ENCODE results near the gene CMTR1.
A peak's percentile ranks its signal among the peaks of the same experiment; 100 is the strongest.
"Not testable (repeated sequence)": the region's sequence is repeated elsewhere in the genome, so short reads cannot be mapped to it uniquely, and the experiment has no call there.

CMTR1 gene

DNA sequence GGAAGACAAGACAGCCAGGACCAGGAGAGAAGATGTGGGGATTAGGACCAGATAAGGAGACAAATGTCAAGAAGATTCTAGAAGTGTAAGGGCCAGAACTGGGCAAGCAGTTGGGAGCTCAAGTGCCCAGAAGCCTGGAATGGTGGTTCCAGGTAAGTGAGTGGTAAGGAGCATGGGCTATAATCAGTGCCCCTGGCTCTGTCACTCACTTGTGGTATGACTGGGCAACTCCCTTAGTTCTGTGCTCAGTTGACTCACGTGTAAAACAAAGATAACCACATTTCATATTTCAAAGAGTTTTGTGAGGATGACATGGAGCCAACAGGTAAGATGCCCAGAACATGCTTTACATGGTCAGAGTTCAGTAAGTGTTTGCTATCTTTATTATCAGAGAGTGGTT lies 55.5 kb downstream of the CMTR1 start:
- no peak for DNase-seq (ENCODE audit: low read depth)

DNA sequence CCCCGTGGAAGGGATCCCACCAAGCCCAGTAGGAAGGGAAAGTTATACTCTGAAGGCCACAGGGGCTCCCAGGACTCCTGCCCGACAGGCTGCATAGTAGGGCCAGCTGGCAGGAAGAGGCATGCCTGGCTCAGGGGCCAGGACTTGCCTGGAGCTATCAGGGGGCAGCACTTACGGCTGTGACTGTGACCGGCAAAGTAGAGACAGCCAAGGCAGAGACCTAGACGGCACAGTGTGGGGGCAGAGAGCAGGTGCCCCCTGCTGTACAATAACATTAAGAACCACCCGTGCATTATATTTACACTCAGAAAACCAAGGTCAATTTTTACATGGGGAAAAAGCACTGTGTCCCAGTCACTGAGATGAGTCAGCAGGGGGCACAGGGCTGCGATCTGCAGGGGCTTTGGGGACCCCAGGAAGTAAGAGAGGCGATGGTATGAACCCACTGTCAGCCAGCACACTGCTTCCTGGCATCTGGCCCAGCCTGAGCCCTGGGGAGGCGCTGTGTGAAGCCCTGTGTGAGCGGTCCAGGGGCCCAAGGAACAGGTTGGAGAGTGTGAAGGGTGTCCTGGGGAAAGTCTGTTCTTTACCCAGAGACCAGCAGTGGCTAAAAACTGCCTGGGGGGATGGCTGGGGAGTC lies 56.8 kb downstream of the CMTR1 start:
- no peak for DNase-seq (ENCODE audit: low read depth)
- no peak overlapping the region for H3K4me3 ChIP-seq (ENCODE audit: low read depth, low read length)

More for the DNA sequence above, 55.5 kb downstream of the CMTR1 start:
- no peak overlapping the region for H3K4me3 ChIP-seq (ENCODE audit: low read depth, low read length)

DNA sequence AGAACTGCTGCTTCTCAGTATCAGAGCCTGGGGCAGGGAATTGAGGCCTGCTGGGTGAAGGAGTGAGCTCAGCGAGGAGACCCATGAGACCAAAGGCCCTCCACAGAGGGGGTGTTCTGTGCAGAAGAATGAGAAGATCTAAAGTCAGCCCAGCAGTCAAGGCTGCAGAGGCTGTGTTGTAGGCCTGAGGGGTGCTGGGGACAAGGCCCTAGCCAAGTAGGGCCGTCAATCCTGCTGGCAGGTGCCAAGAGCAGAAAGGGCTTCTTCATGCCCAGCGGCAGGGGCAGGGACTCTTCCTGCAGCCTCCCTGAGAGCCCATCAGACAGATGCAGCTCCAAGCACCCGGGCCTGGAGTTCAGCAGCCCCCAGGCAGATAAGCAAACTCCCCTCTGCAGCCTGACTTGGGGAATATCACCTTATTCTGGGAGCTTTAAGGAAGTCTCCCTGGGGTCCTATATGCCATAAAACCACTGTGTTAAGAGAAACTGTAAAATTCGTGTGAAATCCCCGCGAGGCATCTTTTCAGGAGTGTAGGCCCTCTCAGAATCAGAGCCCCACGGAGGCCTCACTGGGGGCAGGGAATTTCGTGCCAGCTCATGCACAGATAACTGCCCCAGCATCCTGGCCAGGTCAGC lies 57.6 kb downstream of the CMTR1 start:
- H3K4me3 ChIP-seq (ENCODE audit: low read depth, low read length) = no peak overlapping the region
- no peak for DNase-seq (ENCODE audit: low read depth)

DNA sequence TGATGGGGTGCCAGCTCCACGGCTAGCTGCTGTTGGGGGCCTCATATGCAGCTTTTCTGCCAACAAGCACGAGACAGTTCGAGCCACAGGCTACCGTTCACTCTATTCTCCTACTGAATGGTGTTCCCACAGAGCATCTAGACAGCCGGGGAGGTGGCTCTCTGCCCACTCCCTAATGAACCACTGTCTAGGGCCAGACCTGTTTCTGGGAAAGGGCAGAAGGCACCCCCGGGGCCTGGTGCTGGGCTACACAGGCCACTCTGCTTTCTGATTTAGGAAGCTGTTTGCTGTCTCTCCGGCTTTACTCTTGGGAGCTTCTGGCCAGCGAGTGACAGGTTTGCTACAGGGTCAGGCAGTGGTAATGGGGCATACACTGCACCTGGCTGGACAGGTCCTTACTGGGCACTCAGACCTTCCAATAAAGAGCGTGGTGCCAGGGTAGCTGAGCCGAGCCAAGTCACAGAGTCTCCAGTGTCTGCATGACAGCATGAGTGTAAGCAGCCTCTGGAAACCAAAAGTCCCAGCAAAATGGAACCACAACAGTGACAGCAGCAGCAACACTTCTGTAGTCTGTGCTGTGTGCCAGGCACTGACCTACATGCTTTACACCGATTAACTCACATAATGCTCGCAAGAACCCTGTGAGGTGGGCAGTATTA lies 58.3 kb downstream of the CMTR1 start:
- no peak for DNase-seq (ENCODE audit: low read depth)

DNA sequence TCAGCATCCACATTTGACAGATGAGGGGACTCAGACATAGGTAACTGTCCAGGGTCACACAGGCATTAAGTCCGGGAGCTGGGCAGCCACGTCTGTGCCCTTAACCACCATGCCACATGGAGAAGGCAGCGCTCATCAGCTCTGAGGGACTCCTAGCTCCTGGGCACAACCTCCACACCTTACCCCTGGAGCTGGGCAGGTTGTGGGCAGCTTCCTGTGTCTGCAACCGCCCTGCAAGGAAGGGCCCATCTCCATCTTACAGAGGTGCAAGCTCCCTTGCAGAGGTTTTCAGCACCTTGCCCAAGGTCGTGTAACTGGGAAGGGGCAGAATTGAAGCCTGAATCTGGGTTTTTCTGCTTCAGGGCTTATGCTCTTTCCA lies 58.8 kb downstream of the CMTR1 start:
- DNase-seq (ENCODE audit: low read depth) = no peak

More for the DNA sequence above, 58.3 kb downstream of the CMTR1 start:
- H3K4me3 ChIP-seq (ENCODE audit: low read depth, low read length) = no peak overlapping the region

DNA sequence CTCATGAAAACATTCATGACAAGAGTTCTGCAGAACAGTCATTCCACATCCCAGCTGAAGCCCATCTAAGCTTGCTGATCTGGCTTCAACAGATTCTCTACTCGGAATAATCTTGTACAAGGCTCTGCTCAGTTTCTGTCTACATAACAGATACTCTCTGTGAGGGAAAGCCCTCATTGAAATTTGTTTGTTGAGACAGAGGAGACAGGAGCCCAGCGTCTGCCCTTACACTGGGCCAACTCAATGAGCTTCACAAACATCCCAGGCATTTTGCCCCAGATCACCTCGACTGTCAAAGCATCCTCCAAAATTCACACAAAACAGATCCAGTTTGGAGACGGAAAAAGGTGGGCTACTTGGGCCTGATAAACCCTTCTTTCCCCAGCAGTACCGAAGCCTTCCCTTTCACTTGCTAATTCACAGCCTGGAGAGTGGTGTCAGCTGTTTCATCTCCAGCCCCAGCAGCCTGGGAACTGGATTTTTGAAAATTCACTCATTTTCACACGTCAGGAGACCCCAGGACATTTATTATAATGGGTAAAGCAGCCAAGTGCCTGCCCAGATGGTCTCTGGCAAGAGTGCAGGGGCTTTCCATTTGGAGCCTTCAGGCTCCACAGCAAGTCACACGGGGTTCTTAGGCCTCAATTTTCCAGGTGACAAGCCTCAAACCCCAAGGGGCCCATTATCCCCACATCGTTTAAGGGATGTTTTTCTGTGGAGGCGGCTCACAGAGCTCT lies 59.4 kb downstream of the CMTR1 start:
- H3K4me3 ChIP-seq (ENCODE audit: low read depth, low read length) = no peak overlapping the region
- DNase-seq (ENCODE audit: low read depth) = no peak

More for the DNA sequence above, 58.8 kb downstream of the CMTR1 start:
- H3K4me3 ChIP-seq (ENCODE audit: low read depth, low read length) = no peak overlapping the region

DNA sequence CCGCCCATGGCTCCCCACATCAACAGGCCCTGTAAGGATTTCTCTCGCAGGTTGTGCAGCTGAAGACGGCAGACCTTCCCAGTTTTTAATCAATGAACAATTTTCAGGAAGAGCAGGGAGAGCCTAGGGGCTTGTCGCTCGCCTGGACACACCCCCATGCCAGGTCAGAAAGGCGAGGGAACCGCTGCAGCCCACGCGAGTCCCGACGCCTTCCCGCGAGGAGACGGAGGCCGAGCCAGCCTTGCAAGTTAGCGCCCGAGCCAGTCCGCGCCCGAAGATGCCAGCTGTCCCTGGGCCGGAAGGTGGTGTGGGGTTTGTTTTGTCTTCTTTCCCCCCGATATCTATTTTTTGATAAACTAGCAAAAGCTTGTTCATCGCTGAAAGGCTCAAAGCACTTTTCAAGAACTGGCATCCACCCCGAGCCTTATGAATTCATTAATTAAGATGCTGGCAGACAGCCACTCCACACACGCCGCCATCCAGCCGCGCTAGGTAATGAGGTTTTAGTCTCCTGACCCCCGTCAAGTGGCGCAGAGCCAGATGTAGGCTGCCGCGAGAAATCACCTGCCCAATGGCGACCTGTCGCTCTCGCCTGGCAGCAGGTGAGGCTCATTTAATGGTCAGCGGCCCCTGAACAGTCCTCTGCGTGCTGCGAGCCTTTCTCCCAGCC lies 60.1 kb downstream of the CMTR1 start:
- H3K4me3 ChIP-seq (ENCODE audit: low read depth, low read length) = no peak overlapping the region
- no peak for DNase-seq (ENCODE audit: low read depth)

DNA sequence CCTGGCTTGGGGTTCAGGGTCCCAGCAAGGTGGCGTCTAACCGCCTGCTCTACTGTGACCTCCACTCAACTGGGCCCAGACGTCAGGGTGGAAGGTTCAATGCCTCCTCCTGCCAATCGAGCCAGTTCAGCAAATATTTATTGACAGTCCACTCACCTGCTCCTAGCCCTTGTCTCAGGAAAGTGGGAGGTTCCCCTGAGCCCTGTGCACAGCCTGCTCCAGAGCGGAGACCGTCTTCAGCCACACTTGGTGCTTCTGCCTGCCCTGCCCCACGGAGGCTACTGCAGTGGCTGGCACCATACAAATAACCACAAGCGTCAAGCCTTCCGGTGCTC lies 60.6 kb downstream of the CMTR1 start:
- DNase-seq (ENCODE audit: low read depth) = no peak
- H3K4me3 ChIP-seq (ENCODE audit: low read depth, low read length) = no peak overlapping the region

DNA sequence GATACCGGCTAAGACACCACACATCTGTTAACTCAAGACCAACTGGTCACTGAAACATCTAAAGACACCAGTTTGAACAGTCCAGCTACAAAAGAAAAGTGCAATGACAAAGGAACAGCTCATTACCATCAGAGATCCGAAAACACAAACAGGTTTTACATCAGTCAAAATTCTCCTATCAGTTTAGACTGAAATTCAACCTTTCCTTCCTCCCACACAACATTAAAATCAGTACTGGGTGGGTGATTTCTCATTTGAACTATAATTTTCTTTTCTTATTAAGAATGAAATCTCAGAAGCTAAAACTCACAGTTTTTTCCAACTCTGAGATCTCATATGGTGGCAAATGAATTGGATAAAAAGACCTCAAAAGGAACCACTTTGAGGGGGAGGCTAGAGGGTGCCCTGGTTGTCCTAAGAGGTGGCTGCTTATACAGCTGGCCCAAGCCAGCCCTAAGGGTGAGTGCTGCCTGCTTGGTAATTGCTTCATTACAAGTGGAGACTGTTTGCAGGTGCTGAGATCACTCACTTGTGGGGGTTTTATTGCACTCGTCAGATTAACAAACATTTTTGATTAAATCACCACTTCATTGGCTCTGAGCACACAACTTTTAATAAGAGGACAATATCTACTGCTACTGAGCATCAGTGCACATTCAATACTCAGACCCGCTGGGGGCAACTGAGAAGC lies 62.4 kb downstream of the CMTR1 start:
- DNase-seq (ENCODE audit: low read depth) = no peak
- no peak overlapping the region for H3K4me3 ChIP-seq (ENCODE audit: low read depth, low read length)

DNA sequence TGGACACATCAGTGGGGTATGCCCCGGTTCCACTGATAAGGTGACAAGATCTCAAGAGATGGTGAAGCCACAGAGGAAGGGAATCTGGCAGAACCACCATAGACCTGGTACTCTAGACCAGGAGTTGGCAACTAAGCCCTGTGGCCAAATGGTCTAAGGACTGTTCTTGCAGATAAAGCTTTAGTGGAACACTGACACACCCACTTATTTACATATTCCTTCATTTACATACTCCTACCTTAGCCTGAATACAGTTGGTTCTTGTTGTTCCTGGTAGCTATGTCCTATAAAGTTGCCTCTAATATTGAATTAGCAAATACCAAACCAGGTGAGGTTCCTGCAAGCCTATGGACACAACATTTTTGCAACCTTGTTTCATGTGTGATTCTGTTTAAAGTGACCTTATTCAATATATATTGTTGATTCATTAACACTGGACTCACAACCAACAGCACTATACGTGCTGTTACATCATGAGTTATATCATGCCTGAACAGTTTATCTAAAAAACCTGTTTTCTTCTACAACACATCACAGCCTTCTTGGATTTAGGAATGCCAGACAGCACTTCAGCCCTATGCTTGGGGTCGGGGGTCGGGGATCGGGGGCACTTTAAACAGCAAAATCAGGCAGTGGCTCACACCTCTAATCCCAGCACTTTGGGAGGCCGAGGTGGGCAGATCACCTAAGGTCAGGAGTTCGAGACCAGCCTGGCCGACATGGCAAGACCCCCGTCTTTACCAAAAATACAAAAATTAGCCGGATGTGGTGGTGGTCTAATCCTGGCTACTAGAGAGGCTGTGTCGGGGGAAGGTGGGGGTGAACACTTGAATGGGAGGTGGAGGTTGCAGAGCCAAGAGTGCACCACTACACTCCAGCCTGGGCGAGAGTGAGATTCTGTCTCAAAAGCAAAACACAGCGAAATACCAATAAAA lies 64.2 kb downstream of the CMTR1 start:
- no peak for DNase-seq (ENCODE audit: low read depth)
- no peak overlapping the region for H3K4me3 ChIP-seq (ENCODE audit: low read depth, low read length)

DNA sequence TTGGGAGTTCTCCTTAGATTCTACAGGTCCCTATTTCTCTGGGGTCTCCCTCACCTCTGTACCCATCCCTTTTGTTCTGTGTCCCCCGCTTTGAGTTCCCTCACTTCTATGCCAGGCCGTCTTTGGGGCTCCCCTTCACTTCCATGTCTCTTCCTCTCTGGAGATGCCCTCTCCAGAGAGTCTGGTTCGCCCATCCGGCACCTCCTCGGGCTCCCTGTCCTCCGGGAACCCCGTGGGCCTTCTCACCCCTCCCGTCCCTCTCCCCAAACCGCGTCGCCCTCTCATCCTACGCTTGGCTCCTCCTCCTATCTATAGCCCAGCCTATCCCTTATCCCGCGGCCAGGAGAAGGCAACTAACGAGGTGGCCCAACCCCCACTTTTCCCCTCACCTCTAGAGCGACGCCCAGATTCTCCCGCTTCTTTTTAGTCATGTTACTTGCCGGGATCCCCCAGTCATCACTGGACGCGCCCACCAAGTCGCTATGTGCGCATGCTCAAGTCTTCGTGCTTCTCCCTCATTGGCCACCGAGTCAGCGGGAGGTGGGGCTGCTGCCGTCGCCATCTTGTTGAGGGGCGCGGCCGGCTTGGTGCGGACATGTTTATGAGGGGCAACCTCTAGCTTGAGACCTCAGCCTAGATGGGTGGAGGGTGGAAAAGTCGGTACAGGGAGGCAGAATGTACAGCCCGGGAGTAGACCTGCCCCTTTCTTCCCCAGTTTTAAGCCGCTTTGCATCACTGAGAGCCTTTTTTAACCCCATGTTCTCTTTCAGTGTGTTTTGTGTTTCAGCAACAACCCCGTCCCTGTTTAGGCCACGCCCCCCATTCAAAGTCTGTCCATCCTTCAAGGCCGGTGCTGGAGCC lies 66.6 kb downstream of the CMTR1 start, which contains the start of gene CCDC167:
Gene CCDC167, minus strand, starts transcription at position 461 of the 861 bp plus-strand sequence. Its CDS starts 30 bp downstream, at position 431.
- peak within 1 kb of the TSS; percentile 57 for H3K4me3 ChIP-seq (ENCODE audit: low read depth, low read length)
- DNase-seq (ENCODE audit: low read depth) = peak; percentile 89

DNA sequence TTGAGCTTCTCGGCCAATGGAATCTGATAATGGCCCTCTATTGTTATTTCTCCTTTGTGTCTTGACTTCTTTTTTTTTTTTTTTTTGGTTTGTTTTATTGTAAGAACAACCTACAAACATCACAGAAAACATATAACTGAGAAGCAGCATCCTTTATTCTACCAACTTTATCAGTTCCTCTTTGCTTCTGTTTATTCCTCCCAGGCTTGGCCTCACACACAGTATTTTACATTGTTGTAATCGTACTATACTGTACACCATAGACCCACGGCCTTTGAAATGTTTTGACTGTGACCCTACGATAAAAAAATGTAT lies 67.2 kb downstream of the CMTR1 start:
- no peak for DNase-seq (ENCODE audit: low read depth)
- H3K4me3 ChIP-seq (ENCODE audit: low read depth, low read length) = peak overlapping the region; percentile 57

DNA sequence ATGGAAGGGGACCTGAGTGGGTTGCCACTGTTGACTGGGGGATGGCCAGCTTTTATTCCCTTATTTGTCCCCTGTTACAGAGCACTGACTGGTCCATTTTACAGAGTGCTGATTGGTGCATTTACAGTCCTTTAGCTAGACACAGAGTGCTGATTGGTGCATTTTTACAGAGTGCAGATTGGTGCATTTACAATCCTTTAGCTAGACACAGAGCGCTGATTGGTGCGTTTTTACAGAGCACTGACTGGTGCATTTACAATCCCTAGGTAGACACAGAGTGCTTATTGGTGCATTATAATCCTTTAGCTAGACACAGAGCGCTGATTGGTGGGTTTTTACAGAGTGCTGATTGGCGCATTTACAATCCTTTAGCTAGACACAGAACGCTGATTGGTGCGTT lies 67.9 kb downstream of the CMTR1 start:
- H3K4me3 ChIP-seq (ENCODE audit: low read depth, low read length); DNase-seq (ENCODE audit: low read depth): not testable (repeated sequence)

DNA sequence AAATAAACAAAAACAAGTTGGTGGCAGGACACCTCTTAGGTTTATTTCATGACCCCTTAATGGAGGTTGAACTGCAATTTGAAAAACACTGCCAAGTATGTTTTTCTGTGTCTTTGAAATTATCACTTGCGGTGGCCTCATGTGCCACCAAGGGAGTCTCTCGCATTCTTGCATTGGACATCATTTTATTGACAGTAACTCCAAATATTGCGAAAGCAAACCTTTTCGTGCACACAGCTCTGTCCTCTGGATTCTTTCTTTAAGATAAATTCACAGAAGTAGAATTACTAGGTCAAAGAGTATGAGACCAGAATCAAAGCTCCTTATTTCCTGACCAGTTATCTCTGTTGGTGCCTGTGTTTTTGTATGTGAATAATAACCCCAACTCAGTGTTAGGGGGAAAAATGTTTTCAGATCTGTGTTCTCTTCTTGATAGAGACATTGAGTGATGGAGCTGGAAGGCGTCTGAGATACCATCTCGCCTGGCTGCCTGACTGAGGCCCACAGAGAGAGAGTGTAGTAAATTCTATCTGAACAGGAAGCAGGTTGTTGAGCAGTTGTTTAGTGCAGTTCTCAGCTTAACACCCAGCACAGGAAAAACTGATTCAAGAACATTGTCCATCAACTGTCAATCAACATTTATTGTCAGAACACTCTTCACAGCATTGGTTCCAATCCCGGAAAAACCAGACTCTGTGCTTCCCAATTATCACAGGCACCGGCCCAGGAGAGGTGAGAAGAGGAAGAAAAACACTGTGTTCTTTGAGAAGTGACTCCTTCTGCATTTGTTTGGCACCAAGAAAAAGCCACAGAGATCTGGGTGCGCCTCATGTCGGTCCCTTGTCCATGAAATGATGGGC lies 68.8 kb downstream of the CMTR1 start:
- DNase-seq (ENCODE audit: low read depth) = no peak
- no peak overlapping the region for H3K4me3 ChIP-seq (ENCODE audit: low read depth, low read length)

DNA sequence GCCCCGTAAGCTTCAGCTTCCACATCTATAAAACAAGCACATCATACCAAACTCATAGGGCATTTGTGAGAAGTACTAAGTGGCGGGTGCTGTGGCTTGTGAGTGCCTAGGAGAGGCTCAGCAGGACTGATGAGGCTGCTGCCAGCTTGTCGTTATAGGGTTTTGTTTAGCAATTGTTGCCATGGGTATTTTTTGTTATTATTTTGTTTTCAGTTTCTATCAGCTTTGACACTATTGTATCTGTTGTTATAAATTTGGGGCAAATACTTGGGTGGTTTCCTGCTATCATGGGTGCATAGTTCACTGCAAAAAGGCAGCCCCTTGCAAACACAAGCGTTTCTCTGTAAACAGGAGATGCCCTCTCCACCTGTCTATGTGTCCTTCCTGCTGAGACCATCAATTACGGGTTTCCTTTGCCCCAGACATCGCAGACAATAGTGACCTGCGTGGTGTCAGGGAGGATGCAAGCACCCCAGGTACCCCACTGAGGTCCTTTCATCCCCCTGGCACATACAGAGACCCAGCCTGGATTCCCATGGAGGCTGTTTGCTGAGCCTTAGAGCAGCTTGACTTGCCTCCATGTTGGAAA lies 69.8 kb downstream of the CMTR1 start:
- no peak overlapping the region for H3K4me3 ChIP-seq (ENCODE audit: low read depth, low read length)
- no peak for DNase-seq (ENCODE audit: low read depth)

DNA sequence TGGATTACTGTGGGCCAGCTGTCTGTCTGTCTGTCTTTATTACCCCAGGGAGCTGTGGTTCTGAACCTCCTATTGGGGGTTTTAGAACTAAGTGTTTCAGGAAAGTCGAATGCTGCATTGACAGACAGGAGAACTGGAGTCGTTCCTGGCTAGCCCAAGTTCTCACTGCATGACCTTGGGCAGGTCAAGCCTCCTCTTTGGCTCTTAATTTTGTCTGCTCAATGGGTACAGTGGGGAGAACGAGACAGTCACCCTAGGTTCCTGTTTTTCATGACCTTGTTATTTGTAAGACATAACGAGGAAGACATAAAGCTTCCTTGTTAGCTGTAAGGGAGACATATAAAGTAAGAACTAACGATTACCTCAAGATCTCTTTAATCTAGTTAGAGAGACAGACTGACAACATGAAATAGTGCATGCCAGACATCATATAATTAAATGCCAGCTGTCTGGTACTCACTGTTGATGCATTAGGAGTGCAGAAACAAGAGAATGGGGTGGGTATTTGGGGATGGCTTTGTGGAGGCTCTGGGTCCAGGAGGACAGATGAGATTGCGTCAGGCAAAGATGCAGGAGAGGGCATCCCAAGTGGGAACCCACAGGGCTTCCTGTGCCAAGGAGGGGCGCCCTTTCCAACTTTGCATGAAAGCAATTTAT lies 70.4 kb downstream of the CMTR1 start:
- DNase-seq (ENCODE audit: low read depth) = no peak
- no peak overlapping the region for H3K4me3 ChIP-seq (ENCODE audit: low read depth, low read length)

Measured in skeletal muscle cell (primary cell).